ENCODE measurements around the gene SYPL1.

The SYPL1 gene

GRCh38 chr7:106050002-106050745 lies 61.9 kb downstream of the SYPL1 start:
- no peak for DNase-seq (ENCODE audit: low read depth)

GRCh38 chr7:106049139-106049752 lies 62.9 kb downstream of the SYPL1 start:
- DNase-seq (ENCODE audit: low read depth): no peak

- DNase-seq (ENCODE audit: low read depth): no peak
These were observed 63.4 kb downstream of the SYPL1 start for GRCh38 chr7:106048706-106049020.

- no peak for DNase-seq (ENCODE audit: low read depth)
These were observed 64.0 kb downstream of the SYPL1 start for GRCh38 chr7:106047818-106048705.

GRCh38 chr7:106047184-106047583 lies 64.9 kb downstream of the SYPL1 start:
- no peak for DNase-seq (ENCODE audit: low read depth)

- DNase-seq (ENCODE audit: low read depth): no peak
These were observed 66.5 kb downstream of the SYPL1 start for GRCh38 chr7:106045586-106045985.

GRCh38 chr7:106045139-106045538 lies 67.0 kb downstream of the SYPL1 start:
- no peak for DNase-seq (ENCODE audit: low read depth)

- DNase-seq (ENCODE audit: low read depth): no peak
These were observed 69.9 kb downstream of the SYPL1 start for GRCh38 chr7:106042196-106042611.

- DNase-seq (ENCODE audit: low read depth): no peak
These were observed 70.9 kb downstream of the SYPL1 start for GRCh38 chr7:106041140-106041717.

Measured in activated T-helper 9 cell treated with anti-CD3 and anti-CD28 coated beads, Interleukin-2, amount 50 U/mL, for 16 hours (primary cell).